CD4-positive, CD25-positive, alpha-beta regulatory T cell (primary cell): ENCODE data around the gene TMEM164. TPM values are rescaled to one million over a fixed set of nuclear protein-coding genes. Genes with fewer than 3 reads are reported as not detected.
A peak's percentile ranks its signal among the peaks of the same experiment; 100 is the strongest.

Experiments
- ATAC-seq, 2 donors: fragments of 150-1000 bp; cut with Tn5 transposase; one replicate each; pipeline ENCODE4 v1.10.0; 2021; ENCODE audit warnings: low read depth in 2 of 2, moderate number of reproducible peaks in 2 of 2, moderate library complexity in 1 of 2
- DNase-seq, 3 donors: peaks; one replicate each; pipeline versions ENCODE4 v3.0.0 to v3.0.0-alpha.2; 2012 to 2022; ENCODE audit warnings: mixed read lengths in 1 of 3
- H3K27ac ChIP-seq: one replicate; pipeline ENCODE4 v1.7.0; 2013; ENCODE audit warnings: mild to moderate bottlenecking, low read length; ENCODE audit not compliant: insufficient read depth, poor library complexity, severe bottlenecking
- H3K27me3 ChIP-seq: one replicate; pipeline ENCODE4 v1.7.0; 2013; ENCODE audit warnings: low read length; ENCODE audit not compliant: control insufficient read depth, insufficient read depth
- H3K36me3 ChIP-seq: one replicate; pipeline ENCODE4 v1.7.0; 2013; ENCODE audit warnings: mild to moderate bottlenecking, low read length, moderate library complexity; ENCODE audit not compliant: control insufficient read depth, insufficient read depth
- H3K4me1 ChIP-seq: 2 replicates; pipeline ENCODE4 v1.7.0; 2013; ENCODE audit warnings: mild to moderate bottlenecking, low read length; ENCODE audit not compliant: insufficient read depth, control insufficient read depth, poor library complexity, severe bottlenecking
- H3K4me3 ChIP-seq: one replicate; pipeline ENCODE4 v1.7.0; 2013; ENCODE audit warnings: low read depth, mild to moderate bottlenecking, low read length, moderate library complexity
- H3K9me3 ChIP-seq, 2 experiments: 1 replicate in 1 of 2; 2 replicates in 1 of 2; pipeline ENCODE4 v1.7.0; 2013; ENCODE audit warnings: low read length in 2 of 2, mild to moderate bottlenecking in 1 of 2, moderate library complexity in 1 of 2; ENCODE audit not compliant: control insufficient read depth in 2 of 2
- H3K27ac Mint-ChIP-seq, 3 donors: one replicate each; pipeline ENCODE4 v1.8.0; 2020 to 2022; ENCODE audit warnings: mild to moderate bottlenecking in 3 of 3, mixed read lengths in 3 of 3, moderate library complexity in 2 of 3
- H3K27me3 Mint-ChIP-seq: one replicate; pipeline ENCODE4 v1.8.0; 2022; ENCODE audit warnings: mild to moderate bottlenecking, mixed read lengths
- H3K36me3 Mint-ChIP-seq: one replicate; pipeline ENCODE4 v1.8.0; 2020; ENCODE audit warnings: mixed read lengths
- H3K4me1 Mint-ChIP-seq, 4 donors: one replicate each; pipeline ENCODE4 v1.8.0; 2020 to 2022; ENCODE audit warnings: mixed read lengths in 4 of 4, mild to moderate bottlenecking in 1 of 4
- H3K4me3 Mint-ChIP-seq, 4 donors: one replicate each; pipeline ENCODE4 v1.8.0; 2020 to 2022; ENCODE audit warnings: mild to moderate bottlenecking in 4 of 4, mixed read lengths in 4 of 4, moderate library complexity in 3 of 4
- H3K9me3 Mint-ChIP-seq, 7 donors: one replicate each; pipeline ENCODE4 v1.8.0; 2020 to 2022; ENCODE audit warnings: mixed read lengths in 7 of 7, mild to moderate bottlenecking in 3 of 7, moderate library complexity in 2 of 7
- polyA plus RNA-seq, 4 donors: library from polyadenylated mRNA; unstranded; fragments of 300-500 nt; fragmentation: Illumina TruSeq; gene quantifications; one replicate each; pipeline ENCODE4 v1.2.3, GENCODE V29; 2021
- total RNA-seq: library from RNA; stranded (reverse); gene quantifications from one replicate; pipeline ENCODE4 v1.2.3, GENCODE V29; 2022

The TMEM164 gene
- total and polyA plus RNA-seq, 5 donors from 2014 or later = 0.60 to 25.2 (median 1.0) TPM

- Mint-ChIP-seq H3K27ac (no peak overlapping the region), H3K9me3 (peaks cover 0 to 2% (median 0%) of the 10 kb centered on the region in 7 donors), H3K4me1 (peaks cover 0 to 2% (median 0%) of the 10 kb centered on the region in 4 donors), H3K36me3 (peaks cover 25% of the 10 kb centered on the region), H3K4me3 (no peak overlapping the region), H3K27me3 (no peaks in the 10 kb centered on the region)
- no peak for ATAC-seq
- no peaks in the 10 kb centered on the region for H3K36me3 ChIP-seq
- H3K27me3 ChIP-seq = no peaks in the 10 kb centered on the region
- no peaks in the 10 kb centered on the region for H3K9me3 ChIP-seq
- H3K4me1 ChIP-seq = no peaks in the 10 kb centered on the region
- DNase-seq = no peak
- H3K4me3 ChIP-seq = no peak overlapping the region
- H3K27ac ChIP-seq = no peak overlapping the region
Observed at GRCh38 chrX:110116066-110116980, 113.4 kb downstream of the TMEM164 start.

- H3K9me3 Mint-ChIP-seq = peaks cover 0 to 2% (median 0%) of the 10 kb centered on the region in 7 donors
- Histone ChIP-seq H3K4me3 (no peak overlapping the region), H3K9me3 (no peaks in the 10 kb centered on the region), H3K36me3 (no peaks in the 10 kb centered on the region), H3K27me3 (no peaks in the 10 kb centered on the region), H3K27ac (no peak overlapping the region), H3K4me1 (no peaks in the 10 kb centered on the region)
- no peaks in the 10 kb centered on the region for H3K27me3 Mint-ChIP-seq
- H3K27ac Mint-ChIP-seq = no peak overlapping the region
- H3K4me1 Mint-ChIP-seq = peaks cover 0 to 6% (median under 1%) of the 10 kb centered on the region in 4 donors
- H3K36me3 Mint-ChIP-seq = peaks cover 18% of the 10 kb centered on the region
- no peak overlapping the region for H3K4me3 Mint-ChIP-seq
- ATAC-seq (no peak), DNase-seq (no peak)
Observed at GRCh38 chrX:110118530-110118929, 115.6 kb downstream of the TMEM164 start.

- no peaks in the 10 kb centered on the region for H3K4me1 ChIP-seq
Observed at GRCh38 chrX:110119480-110119879, 116.6 kb downstream of the TMEM164 start.

GRCh38 chrX:110120025-110120424 is 117.1 kb downstream of the TMEM164 start:
- Histone ChIP-seq H3K4me3 (no peak overlapping the region), H3K27ac (no peak overlapping the region), H3K9me3 (no peaks in the 10 kb centered on the region), H3K36me3 (no peaks in the 10 kb centered on the region), H3K27me3 (no peaks in the 10 kb centered on the region), H3K4me1 (no peaks in the 10 kb centered on the region)
- Mint-ChIP-seq H3K4me1 (peaks cover 0 to 6% (median under 1%) of the 10 kb centered on the region in 4 donors), H3K27me3 (no peaks in the 10 kb centered on the region), H3K9me3 (peaks cover 0 to 2% (median 0%) of the 10 kb centered on the region in 7 donors), H3K27ac (no peak overlapping the region), H3K4me3 (no peak overlapping the region), H3K36me3 (peaks cover 10% of the 10 kb centered on the region)
- DNase-seq (no peak), ATAC-seq (no peak)

More at GRCh38 chrX:110119480-110119879, 116.6 kb downstream of the TMEM164 start:
- Histone ChIP-seq H3K4me3 (no peak overlapping the region), H3K36me3 (no peaks in the 10 kb centered on the region), H3K27ac (no peak overlapping the region), H3K27me3 (no peaks in the 10 kb centered on the region), H3K9me3 (no peaks in the 10 kb centered on the region)
- ATAC-seq (no peak), DNase-seq (no peak)
- H3K4me1 Mint-ChIP-seq = peaks cover 0 to 6% (median under 1%) of the 10 kb centered on the region in 4 donors
- peaks cover 13% of the 10 kb centered on the region for H3K36me3 Mint-ChIP-seq
- peaks cover 0 to 2% (median 0%) of the 10 kb centered on the region in 7 donors for H3K9me3 Mint-ChIP-seq
- no peaks in the 10 kb centered on the region for H3K27me3 Mint-ChIP-seq
- H3K27ac Mint-ChIP-seq = no peak overlapping the region
- H3K4me3 Mint-ChIP-seq = no peak overlapping the region

- H3K9me3 ChIP-seq = no peaks in the 10 kb centered on the region
- no peak overlapping the region for H3K4me3 ChIP-seq
- H3K4me3 Mint-ChIP-seq = no peak overlapping the region
- DNase-seq (no peak), ATAC-seq (no peak)
- no peaks in the 10 kb centered on the region for H3K27me3 Mint-ChIP-seq
- H3K27me3 ChIP-seq = no peaks in the 10 kb centered on the region
- no peaks in the 10 kb centered on the region for H3K36me3 ChIP-seq
- peaks cover 10% of the 10 kb centered on the region for H3K36me3 Mint-ChIP-seq
- no peak overlapping the region for H3K27ac ChIP-seq
- peak overlapping the region in 1 of 3 donors; percentile 9 for H3K27ac Mint-ChIP-seq
- H3K4me1 Mint-ChIP-seq = peaks cover 0 to 6% (median 0%) of the 10 kb centered on the region in 4 donors
- H3K4me1 ChIP-seq = no peaks in the 10 kb centered on the region
- H3K9me3 Mint-ChIP-seq = peaks cover 0 to 2% (median 0%) of the 10 kb centered on the region in 7 donors
Observed at GRCh38 chrX:110123331-110123782, 120.4 kb downstream of the TMEM164 start.

GRCh38 chrX:110125446-110126162 is 122.7 kb downstream of the TMEM164 start:
- Histone ChIP-seq H3K4me3 (no peak overlapping the region), H3K27me3 (no peaks in the 10 kb centered on the region), H3K9me3 (no peaks in the 10 kb centered on the region), H3K36me3 (no peaks in the 10 kb centered on the region), H3K4me1 (no peaks in the 10 kb centered on the region), H3K27ac (no peak overlapping the region)
- peaks cover 0 to 5% (median 0%) of the 10 kb centered on the region in 7 donors for H3K9me3 Mint-ChIP-seq
- peaks cover 8% of the 10 kb centered on the region for H3K36me3 Mint-ChIP-seq
- no peak for ATAC-seq
- H3K4me1 Mint-ChIP-seq = peaks cover 0 to 6% (median 0%) of the 10 kb centered on the region in 4 donors
- H3K27ac Mint-ChIP-seq = no peak overlapping the region
- no peaks in the 10 kb centered on the region for H3K27me3 Mint-ChIP-seq
- no peak for DNase-seq
- no peak overlapping the region for H3K4me3 Mint-ChIP-seq

- Mint-ChIP-seq H3K27me3 (no peaks in the 10 kb centered on the region), H3K9me3 (peaks cover 0 to 3% (median 0%) of the 10 kb centered on the region in 7 donors), H3K36me3 (no peaks in the 10 kb centered on the region), H3K4me1 (peaks cover 0 to 8% (median under 1%) of the 10 kb centered on the region in 4 donors), H3K27ac (no peak overlapping the region), H3K4me3 (no peak overlapping the region)
- Histone ChIP-seq H3K4me1 (no peaks in the 10 kb centered on the region), H3K9me3 (no peaks in the 10 kb centered on the region), H3K4me3 (no peak overlapping the region), H3K27me3 (no peaks in the 10 kb centered on the region), H3K36me3 (no peaks in the 10 kb centered on the region), H3K27ac (no peak overlapping the region)
- DNase-seq (no peak), ATAC-seq (no peak)
Observed at GRCh38 chrX:110131031-110131430, 128.1 kb downstream of the TMEM164 start.
